ENCODE measurements around the gene GRM4. TPM values are rescaled to one million over a fixed set of nuclear protein-coding genes. Genes with fewer than 3 reads are reported as not detected.

Gene GRM4
- total and polyA plus RNA-seq, 10 of the 15 experiments (the other 5 are each of a cell fraction or from before 2014, with no cell fraction given), result 0.01 to 0.31 (median 0.05) TPM; not detected in 2

GRCh38 chr6:33971580-33971979 is 174.3 kb downstream of the GRM4 start:
- Histone ChIP-seq H3K27me3 (replicated peaks in 1 of 2; ENCODE audit: control insufficient read depth in 2 of 2, insufficient read depth in 2 of 2, low read length in 1 of 2) (peaks cover 0 to 4% of the 10 kb centered on the region in 2 experiments; a peak in 3 of 4 replicates), H3K4me1 (ENCODE audit: control insufficient read depth, insufficient read depth, low read length) (no peaks in the 10 kb centered on the region), H3K4me3 (no peak overlapping the region), H3K4me2 (ENCODE audit: control insufficient read depth, insufficient read depth) (no peak overlapping the region), H3K27ac (ENCODE audit: control insufficient read depth, insufficient read depth) (no peak overlapping the region), H3K36me3 (ENCODE audit: control insufficient read depth in 2 of 2, insufficient read depth in 2 of 2, low read length in 1 of 2) (no peaks in the 10 kb centered on the region), H4K20me1 (ENCODE audit: control insufficient read depth, insufficient read depth) (no peaks in the 10 kb centered on the region), H3K79me2 (ENCODE audit: control insufficient read depth, insufficient read depth, low read length) (no peaks in the 10 kb centered on the region), H3K9me3 (replicated peaks; ENCODE audit: control insufficient read depth, insufficient read depth, low read length) (no peaks in the 10 kb centered on the region), H3K9ac (ENCODE audit: control insufficient read depth, insufficient read depth, low read length) (no peak overlapping the region), H2AFZ (ENCODE audit: control insufficient read depth, low read depth, low read length) (no peak overlapping the region)
- ChIA-PET POLR2A (no interaction called here), CTCF (no interaction called here), SMC1A (ENCODE audit: uncharacterized antibody, unreplicated experiment) (no interaction called here), RAD21 (ENCODE audit: unreplicated experiment) (no interaction called here)
- ATAC-seq, result no peak
- BruUV-seq (replicated peaks), result no TSS peak
- no peak for DNase-seq (ENCODE audit: low read depth, low spot score)
- TF ChIP-seq TCF3 (IDR thresholded peaks at IDR 0.05; ENCODE audit: borderline replicate concordance, insufficient read depth, low read depth, low read length) (no peak), NR2F1 (conservative IDR thresholded peaks at IDR 0.05) (no peak), IRF5 (IDR thresholded peaks at IDR 0.05; ENCODE audit: borderline replicate concordance) (no peak), SUZ12 (IDR thresholded peaks at IDR 0.05; ENCODE audit: unreplicated experiment) (no peak), STAT3 (IDR thresholded peaks at IDR 0.05; ENCODE audit: low read depth, low read length) (no peak), EGR1 (IDR thresholded peaks at IDR 0.05; ENCODE audit: borderline replicate concordance in 1 of 2, low read depth in 2 of 2, low read length in 2 of 2) (no peak), ZNF384 (IDR thresholded peaks at IDR 0.05; ENCODE audit: borderline replicate concordance, low read depth, low read length) (no peak), ATF3 (IDR thresholded peaks at IDR 0.05; ENCODE audit: borderline replicate concordance, extremely low read depth, low read depth, low read length) (no peak), KDM1A (IDR thresholded peaks at IDR 0.05; ENCODE audit: borderline replicate concordance) (no peak), KAT2A (conservative IDR thresholded peaks at IDR 0.05; ENCODE audit: control insufficient read depth, low read depth, low read length) (no peak), MYC (IDR thresholded peaks at IDR 0.05; ENCODE audit: insufficient read depth, insufficient read length, insufficient replicate concordance, low read length, severe bottlenecking) (no peak), FOXM1 (IDR thresholded peaks at IDR 0.05; ENCODE audit: low read depth, low read length) (no peak)
- in situ Hi-C loops (cut with MboI) (no loop called here), intact Hi-C loops (cut with micrococcal nuclease; ENCODE audit: unreplicated experiment) (no loop called here)
- WGBS (ENCODE audit: insufficient coverage, insufficient replicate concordance, low lambda C conversion rate, missing lambda C conversion rate), result 35% methylated on average over 4 of the region's 4 CpGs
- no peak for FAIRE-seq

MicroRNAs encoded within 50 kb of the gene (microRNA counts, 767-probe panel; counts per million panel counts)
- microRNA hsa-miR-1275, result 1,125 counts per million, percentile 35 among the panel's probes with 10 or more counts

Small RNA genes lying within 50 kb of the gene (microRNA-seq; reads per million reads assigned to microRNA genes)
- 7.0 reads per million, percentile 36 among the genes with 10 or more reads in this experiment for gene MIR1275

Small RNA genes lying within 50 kb of the gene (small RNA-seq; reads per million reads assigned to genes)
- 1.6 reads per million, percentile 52 among the genes with 10 or more reads in this experiment for gene MIR1275

Other genes with a start within 250 kb of the GRM4 start
- 417 and 479 TPM in 2 replicates for gene HMGA1, start 90.8 kb upstream of the GRM4 start, total RNA-seq (2014; rRNA removed)
- 220 and 264 TPM in 2 replicates for gene HMGA1, start 90.8 kb upstream of the GRM4 start, total RNA-seq (2014; rRNA removed; fragmentation: Illumina TruSeq; extraction: Trizol)
- 867 and 885 TPM in 2 replicates for gene HMGA1, start 90.8 kb upstream of the GRM4 start, total RNA-seq (2021)
- gene HMGA1, start 90.8 kb upstream of the GRM4 start, polyA plus RNA-seq (2011; rRNA removed), result 39.7 and 110 TPM in 2 replicates
- gene HMGA1, start 90.8 kb upstream of the GRM4 start, polyA plus RNA-seq (2014; fragmentation: Illumina TruSeq; extraction: Trizol), result 176 and 537 TPM in 2 replicates
- gene HMGA1, start 90.8 kb upstream of the GRM4 start, polyA plus RNA-seq (2014; fragmentation: Nextera tagmentation; extraction: Ambion mirVana), result 10 to 100 TPM; 13.4 to 38.0 TPM
- gene HMGA1, start 90.8 kb upstream of the GRM4 start, polyA plus RNA-seq (2014; rRNA removed), result 555 and 628 TPM in 2 replicates
- gene HMGA1, start 90.8 kb upstream of the GRM4 start, polyA plus RNA-seq (2016; fragmentation: Nextera tagmentation; extraction: Ambion mirVana), result 100 to 1,000 TPM; 692 to 739 TPM
- 26.9 and 27.7 TPM in 2 replicates for gene SMIM29, start 102.9 kb upstream of the GRM4 start, total RNA-seq (2014; rRNA removed)
- 6.8 and 9.0 TPM in 2 replicates for gene SMIM29, start 102.9 kb upstream of the GRM4 start, total RNA-seq (2014; rRNA removed; fragmentation: Illumina TruSeq; extraction: Trizol)
- 17.6 and 19.9 TPM in 2 replicates for gene SMIM29, start 102.9 kb upstream of the GRM4 start, total RNA-seq (2021)
- gene SMIM29, start 102.9 kb upstream of the GRM4 start, polyA plus RNA-seq (2011; rRNA removed), result 5.9 and 12.5 TPM in 2 replicates
- gene SMIM29, start 102.9 kb upstream of the GRM4 start, polyA plus RNA-seq (2014; fragmentation: Illumina TruSeq; extraction: Trizol), result 0.65 and 8.7 TPM in 2 replicates
- 1 to 10 TPM; 7.1 to 8.4 TPM for gene SMIM29, start 102.9 kb upstream of the GRM4 start, polyA plus RNA-seq (2014; fragmentation: Nextera tagmentation; extraction: Ambion mirVana)
- gene SMIM29, start 102.9 kb upstream of the GRM4 start, polyA plus RNA-seq (2014; rRNA removed), result 25.3 and 26.9 TPM in 2 replicates
- gene SMIM29, start 102.9 kb upstream of the GRM4 start, polyA plus RNA-seq (2016; fragmentation: Nextera tagmentation; extraction: Ambion mirVana), result 10 to 100 TPM; 27.2 to 30.0 TPM
- gene NUDT3, start 246.6 kb upstream of the GRM4 start, total RNA-seq (2014; rRNA removed), result 27.3 and 32.4 TPM in 2 replicates
- gene NUDT3, start 246.6 kb upstream of the GRM4 start, total RNA-seq (2014; rRNA removed; fragmentation: Illumina TruSeq; extraction: Trizol), result 32.1 and 32.3 TPM in 2 replicates
- 27.8 and 28.5 TPM in 2 replicates for gene NUDT3, start 246.6 kb upstream of the GRM4 start, total RNA-seq (2021)
- 17.9 and 20.9 TPM in 2 replicates for gene NUDT3, start 246.6 kb upstream of the GRM4 start, polyA plus RNA-seq (2011; rRNA removed)
- 28.5 and 34.7 TPM in 2 replicates for gene NUDT3, start 246.6 kb upstream of the GRM4 start, polyA plus RNA-seq (2014; fragmentation: Illumina TruSeq; extraction: Trizol)
- 10 to 100 TPM in 1 of 2 experiments, 1 to 10 TPM in 1; 2.4 to 23.6 TPM for gene NUDT3, start 246.6 kb upstream of the GRM4 start, polyA plus RNA-seq (2014; fragmentation: Nextera tagmentation; extraction: Ambion mirVana)
- 25.8 and 27.6 TPM in 2 replicates for gene NUDT3, start 246.6 kb upstream of the GRM4 start, polyA plus RNA-seq (2014; rRNA removed)
- 10 to 100 TPM; 13.8 to 14.2 TPM for gene NUDT3, start 246.6 kb upstream of the GRM4 start, polyA plus RNA-seq (2016; fragmentation: Nextera tagmentation; extraction: Ambion mirVana)

Data from GM12878 (cell line).